Measurements from ENCODE around the gene CMTM4. TPM values are rescaled to one million over a fixed set of nuclear protein-coding genes. Genes with fewer than 3 reads are reported as not detected.
"Not testable (repeated sequence)": the region's sequence is repeated elsewhere in the genome, so short reads cannot be mapped to it uniquely, and the experiment has no call there.

The CMTM4 gene
- total RNA-seq, 1 experiment from 2014 or later, result 110 TPM

- H3K4me1 Mint-ChIP-seq (ENCODE audit: low read depth, unreplicated experiment), result peaks cover 19% of the 10 kb centered on the region
- no peaks in the 10 kb centered on the region for H3K9me3 Mint-ChIP-seq (ENCODE audit: low read depth, unreplicated experiment)
- CTCF ChIA-PET, result no interaction called here
- no peaks in the 10 kb centered on the region for H3K27me3 Mint-ChIP-seq (ENCODE audit: unreplicated experiment)
- DNase-seq, result no peak
- peaks cover 7% of the 10 kb centered on the region for H3K36me3 Mint-ChIP-seq (ENCODE audit: insufficient read depth, unreplicated experiment)
- TF ChIP-seq CTCF (IDR thresholded peaks at IDR 0.05; ENCODE audit: unreplicated experiment), result no peak
- no TSS peak for BruUV-seq (replicated peaks)
- no peak overlapping the region for H3K4me3 Mint-ChIP-seq (ENCODE audit: low read depth, unreplicated experiment)
- intact Hi-C loops (cut with micrococcal nuclease; ENCODE audit: unreplicated experiment), result no loop called here
- H3K27ac Mint-ChIP-seq (ENCODE audit: unreplicated experiment), result no peak overlapping the region
Observed at GRCh38 chr16:66637806-66638205, 58.7 kb downstream of the CMTM4 start.

GRCh38 chr16:66636199-66636598 lies 60.3 kb downstream of the CMTM4 start:
- no TSS peak for BruUV-seq (replicated peaks)
- peaks cover 14% of the 10 kb centered on the region for H3K36me3 Mint-ChIP-seq (ENCODE audit: insufficient read depth, unreplicated experiment)
- intact Hi-C loops (cut with micrococcal nuclease; ENCODE audit: unreplicated experiment), result no loop called here
- peaks cover 19% of the 10 kb centered on the region for H3K4me1 Mint-ChIP-seq (ENCODE audit: low read depth, unreplicated experiment)
- no peak for DNase-seq
- H3K4me3 Mint-ChIP-seq (ENCODE audit: low read depth, unreplicated experiment), result no peak overlapping the region
- no peak for TF ChIP-seq CTCF (IDR thresholded peaks at IDR 0.05; ENCODE audit: unreplicated experiment)
- CTCF ChIA-PET, result no interaction called here
- no peaks in the 10 kb centered on the region for H3K27me3 Mint-ChIP-seq (ENCODE audit: unreplicated experiment)
- no peak overlapping the region for H3K27ac Mint-ChIP-seq (ENCODE audit: unreplicated experiment)
- no peaks in the 10 kb centered on the region for H3K9me3 Mint-ChIP-seq (ENCODE audit: low read depth, unreplicated experiment)

- intact Hi-C loops (cut with micrococcal nuclease; ENCODE audit: unreplicated experiment), result no loop called here
- CTCF ChIA-PET, result interaction anchor here (1.0 to 1.1 kb wide), 2 partner anchors 16 to 195 kb away, joined by 3 read pairs; partner anchors contain the start of gene NAE1
- H3K4me3 Mint-ChIP-seq (ENCODE audit: low read depth, unreplicated experiment), result no peak overlapping the region
- BruUV-seq (replicated peaks), result no TSS peak
- DNase-seq, result no peak
- peaks cover 14% of the 10 kb centered on the region for H3K36me3 Mint-ChIP-seq (ENCODE audit: insufficient read depth, unreplicated experiment)
- no peak for TF ChIP-seq CTCF (IDR thresholded peaks at IDR 0.05; ENCODE audit: unreplicated experiment)
- H3K27me3 Mint-ChIP-seq (ENCODE audit: unreplicated experiment), result no peaks in the 10 kb centered on the region
- no peaks in the 10 kb centered on the region for H3K9me3 Mint-ChIP-seq (ENCODE audit: low read depth, unreplicated experiment)
- H3K4me1 Mint-ChIP-seq (ENCODE audit: low read depth, unreplicated experiment), result peaks cover 19% of the 10 kb centered on the region
- H3K27ac Mint-ChIP-seq (ENCODE audit: unreplicated experiment), result no peak overlapping the region
Observed at GRCh38 chr16:66635406-66635805, 61.1 kb downstream of the CMTM4 start.

- H3K27me3 Mint-ChIP-seq (ENCODE audit: unreplicated experiment), result no peaks in the 10 kb centered on the region
- CTCF ChIA-PET, result interaction anchor here (0.7 to 1.1 kb wide), 3 partner anchors 17 to 196 kb away, joined by 3 read pairs; partner anchors contain the start of gene NAE1
- DNase-seq, result no peak
- no peak overlapping the region for H3K27ac Mint-ChIP-seq (ENCODE audit: unreplicated experiment)
- intact Hi-C loops (cut with micrococcal nuclease; ENCODE audit: unreplicated experiment), result no loop called here
- TSS peak; percentile 22 for BruUV-seq (replicated peaks)
- H3K9me3 Mint-ChIP-seq (ENCODE audit: low read depth, unreplicated experiment), result no peaks in the 10 kb centered on the region
- H3K4me3 Mint-ChIP-seq (ENCODE audit: low read depth, unreplicated experiment), result no peak overlapping the region
- H3K4me1 Mint-ChIP-seq (ENCODE audit: low read depth, unreplicated experiment), result peaks cover 19% of the 10 kb centered on the region
- peaks cover 14% of the 10 kb centered on the region for H3K36me3 Mint-ChIP-seq (ENCODE audit: insufficient read depth, unreplicated experiment)
- TF ChIP-seq CTCF (IDR thresholded peaks at IDR 0.05; ENCODE audit: unreplicated experiment), result no peak
Observed at GRCh38 chr16:66634527-66635196, 61.9 kb downstream of the CMTM4 start.

GRCh38 chr16:66631558-66631957 lies 65.0 kb downstream of the CMTM4 start:
- BruUV-seq (replicated peaks); H3K27ac Mint-ChIP-seq (ENCODE audit: unreplicated experiment); H3K36me3 Mint-ChIP-seq (ENCODE audit: insufficient read depth, unreplicated experiment): not testable (repeated sequence)

GRCh38 chr16:66630561-66631260 lies 65.8 kb downstream of the CMTM4 start:
- H3K36me3 Mint-ChIP-seq (ENCODE audit: insufficient read depth, unreplicated experiment); H3K4me3 Mint-ChIP-seq (ENCODE audit: low read depth, unreplicated experiment); H3K27ac Mint-ChIP-seq (ENCODE audit: unreplicated experiment); H3K4me1 Mint-ChIP-seq (ENCODE audit: low read depth, unreplicated experiment); CTCF ChIA-PET; DNase-seq; intact Hi-C loops (cut with micrococcal nuclease; ENCODE audit: unreplicated experiment); H3K27me3 Mint-ChIP-seq (ENCODE audit: unreplicated experiment); H3K9me3 Mint-ChIP-seq (ENCODE audit: low read depth, unreplicated experiment); BruUV-seq (replicated peaks): not testable (repeated sequence)

More at GRCh38 chr16:66631558-66631957, 65.0 kb downstream of the CMTM4 start:
- H3K4me1 Mint-ChIP-seq (ENCODE audit: low read depth, unreplicated experiment); intact Hi-C loops (cut with micrococcal nuclease; ENCODE audit: unreplicated experiment); H3K27me3 Mint-ChIP-seq (ENCODE audit: unreplicated experiment); H3K4me3 Mint-ChIP-seq (ENCODE audit: low read depth, unreplicated experiment); DNase-seq; CTCF ChIA-PET; H3K9me3 Mint-ChIP-seq (ENCODE audit: low read depth, unreplicated experiment): not testable (repeated sequence)

Measured in Calu3 (cell line).